GM23338 (cell line): Measurements from ENCODE around the gene LRMDA.

Experiments
- CREB1 ChIP-seq: fragments of 250-450 bp; sonication (Bioruptor Pico); IDR thresholded peaks from 2 replicates; pipeline ENCODE4 v1.5.0; 2020; ENCODE audit warnings: low read depth, mild to moderate bottlenecking, moderate library complexity
- EZH2 ChIP-seq: fragments of 200-600 bp; sonication (generic); IDR thresholded peaks from one replicate; pipeline ENCODE4 v1.8.0; 2017; ENCODE audit warnings: antibody characterized with exemption, mild to moderate bottlenecking, low read depth; ENCODE audit not compliant: unreplicated experiment
- EZH2phosphoT487 ChIP-seq: fragments of 200-600 bp; sonication (generic); IDR thresholded peaks from one replicate; pipeline ENCODE4 v1.8.1; 2018; ENCODE audit warnings: antibody characterized with exemption; ENCODE audit not compliant: unreplicated experiment
- JUNB ChIP-seq: IDR thresholded peaks from one replicate; pipeline ENCODE4 v1.6.1; 2016; ENCODE audit warnings: antibody characterized with exemption; ENCODE audit not compliant: unreplicated experiment
- NANOG ChIP-seq: IDR thresholded peaks from 2 replicates; pipeline ENCODE4 v1.6.1; 2016; ENCODE audit warnings: antibody characterized with exemption, borderline replicate concordance
- POLR2AphosphoS5 ChIP-seq: IDR thresholded peaks from 2 replicates; pipeline ENCODE4 v1.6.1; 2016; ENCODE audit warnings: antibody characterized with exemption, low read depth
- TF ChIP-seq, protein P1 (sequence below), 2 experiments: fragments of 200-600 bp in 1 of 2; sonication (generic) in 1 of 2; conservative IDR thresholded peaks; 2 replicates each; pipeline versions ENCODE4 v1.5.1 to v1.6.1; 2016 to 2017; ENCODE audit warnings: antibody characterized with exemption in 2 of 2, low read depth in 2 of 2, mild to moderate bottlenecking in 2 of 2, moderate library complexity in 1 of 2
- TF ChIP-seq, protein P2 (sequence below): IDR thresholded peaks from one replicate; pipeline ENCODE4 v1.6.1; 2018; ENCODE audit warnings: antibody characterized with exemption; ENCODE audit not compliant: unreplicated experiment

GRCh38 chr10:76198287-76199035 lies 767.0 kb downstream of the LRMDA start:
- TF ChIP-seq EZH2phosphoT487 (no peak), JUNB (no peak), EZH2 (no peak), NANOG (no peak), POLR2AphosphoS5 (no peak), CREB1 (CRISPR knock-in tag) (no peak)
- TF ChIP-seq, protein P1, sequence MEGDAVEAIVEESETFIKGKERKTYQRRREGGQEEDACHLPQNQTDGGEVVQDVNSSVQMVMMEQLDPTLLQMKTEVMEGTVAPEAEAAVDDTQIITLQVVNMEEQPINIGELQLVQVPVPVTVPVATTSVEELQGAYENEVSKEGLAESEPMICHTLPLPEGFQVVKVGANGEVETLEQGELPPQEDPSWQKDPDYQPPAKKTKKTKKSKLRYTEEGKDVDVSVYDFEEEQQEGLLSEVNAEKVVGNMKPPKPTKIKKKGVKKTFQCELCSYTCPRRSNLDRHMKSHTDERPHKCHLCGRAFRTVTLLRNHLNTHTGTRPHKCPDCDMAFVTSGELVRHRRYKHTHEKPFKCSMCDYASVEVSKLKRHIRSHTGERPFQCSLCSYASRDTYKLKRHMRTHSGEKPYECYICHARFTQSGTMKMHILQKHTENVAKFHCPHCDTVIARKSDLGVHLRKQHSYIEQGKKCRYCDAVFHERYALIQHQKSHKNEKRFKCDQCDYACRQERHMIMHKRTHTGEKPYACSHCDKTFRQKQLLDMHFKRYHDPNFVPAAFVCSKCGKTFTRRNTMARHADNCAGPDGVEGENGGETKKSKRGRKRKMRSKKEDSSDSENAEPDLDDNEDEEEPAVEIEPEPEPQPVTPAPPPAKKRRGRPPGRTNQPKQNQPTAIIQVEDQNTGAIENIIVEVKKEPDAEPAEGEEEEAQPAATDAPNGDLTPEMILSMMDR (conservative IDR thresholded peaks at IDR 0.05; ENCODE audit: low read depth in 2 of 2) = no peak
- TF ChIP-seq, protein P2, sequence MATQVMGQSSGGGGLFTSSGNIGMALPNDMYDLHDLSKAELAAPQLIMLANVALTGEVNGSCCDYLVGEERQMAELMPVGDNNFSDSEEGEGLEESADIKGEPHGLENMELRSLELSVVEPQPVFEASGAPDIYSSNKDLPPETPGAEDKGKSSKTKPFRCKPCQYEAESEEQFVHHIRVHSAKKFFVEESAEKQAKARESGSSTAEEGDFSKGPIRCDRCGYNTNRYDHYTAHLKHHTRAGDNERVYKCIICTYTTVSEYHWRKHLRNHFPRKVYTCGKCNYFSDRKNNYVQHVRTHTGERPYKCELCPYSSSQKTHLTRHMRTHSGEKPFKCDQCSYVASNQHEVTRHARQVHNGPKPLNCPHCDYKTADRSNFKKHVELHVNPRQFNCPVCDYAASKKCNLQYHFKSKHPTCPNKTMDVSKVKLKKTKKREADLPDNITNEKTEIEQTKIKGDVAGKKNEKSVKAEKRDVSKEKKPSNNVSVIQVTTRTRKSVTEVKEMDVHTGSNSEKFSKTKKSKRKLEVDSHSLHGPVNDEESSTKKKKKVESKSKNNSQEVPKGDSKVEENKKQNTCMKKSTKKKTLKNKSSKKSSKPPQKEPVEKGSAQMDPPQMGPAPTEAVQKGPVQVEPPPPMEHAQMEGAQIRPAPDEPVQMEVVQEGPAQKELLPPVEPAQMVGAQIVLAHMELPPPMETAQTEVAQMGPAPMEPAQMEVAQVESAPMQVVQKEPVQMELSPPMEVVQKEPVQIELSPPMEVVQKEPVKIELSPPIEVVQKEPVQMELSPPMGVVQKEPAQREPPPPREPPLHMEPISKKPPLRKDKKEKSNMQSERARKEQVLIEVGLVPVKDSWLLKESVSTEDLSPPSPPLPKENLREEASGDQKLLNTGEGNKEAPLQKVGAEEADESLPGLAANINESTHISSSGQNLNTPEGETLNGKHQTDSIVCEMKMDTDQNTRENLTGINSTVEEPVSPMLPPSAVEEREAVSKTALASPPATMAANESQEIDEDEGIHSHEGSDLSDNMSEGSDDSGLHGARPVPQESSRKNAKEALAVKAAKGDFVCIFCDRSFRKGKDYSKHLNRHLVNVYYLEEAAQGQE = no peak
